ENCODE measurements around the gene COTL1.
"Not testable (repeated sequence)": the region's sequence is repeated elsewhere in the genome, so short reads cannot be mapped to it uniquely, and the experiment has no call there.

The COTL1 gene

DNA sequence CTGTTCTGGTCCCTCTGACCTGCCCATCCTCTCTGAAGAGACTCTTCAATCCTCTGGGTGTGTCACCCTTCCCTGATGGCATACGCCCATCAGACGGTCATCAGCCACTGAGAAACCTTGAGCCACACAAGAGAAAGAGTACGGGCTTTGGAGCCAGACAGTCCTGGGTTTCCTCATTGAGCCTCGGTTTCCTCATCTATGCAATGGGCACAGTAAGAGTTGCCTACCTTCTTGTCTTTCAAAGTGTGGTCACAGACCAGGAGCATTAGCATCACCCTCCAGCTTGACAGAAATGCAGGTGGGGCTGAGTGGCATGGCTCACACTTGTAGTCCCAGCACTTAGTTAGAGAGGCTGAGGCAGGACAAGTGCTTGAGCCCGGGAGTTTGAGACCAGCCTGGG lies 87.3 kb downstream of the COTL1 start:
- no peak for DNase-seq (ENCODE audit: low read depth, low spot score)

DNA sequence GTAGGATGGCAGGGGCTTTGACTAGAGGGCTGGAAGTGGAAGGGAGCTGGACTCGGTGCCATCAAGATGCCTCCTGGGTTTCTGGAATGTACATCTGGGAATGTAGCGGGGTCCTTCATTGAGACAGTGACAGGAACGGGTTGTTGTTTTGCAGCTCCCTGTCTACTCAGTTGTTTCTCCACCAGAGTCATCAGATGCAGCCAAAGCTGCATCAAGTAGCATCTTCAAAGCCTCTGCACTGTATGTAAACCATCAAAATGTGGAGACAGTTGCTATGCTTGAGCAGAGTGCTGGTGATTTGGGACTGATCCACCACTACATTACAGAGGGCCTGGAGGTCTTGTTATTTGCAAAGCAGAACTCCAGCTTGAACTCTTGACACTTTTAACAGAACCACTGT lies 88.3 kb downstream of the COTL1 start:
- DNase-seq (ENCODE audit: low read depth, low spot score), result no peak

GRCh38 chr16:84528322-84528721 lies 89.6 kb downstream of the COTL1 start:
- no peak for DNase-seq (ENCODE audit: low read depth, low spot score)

DNA sequence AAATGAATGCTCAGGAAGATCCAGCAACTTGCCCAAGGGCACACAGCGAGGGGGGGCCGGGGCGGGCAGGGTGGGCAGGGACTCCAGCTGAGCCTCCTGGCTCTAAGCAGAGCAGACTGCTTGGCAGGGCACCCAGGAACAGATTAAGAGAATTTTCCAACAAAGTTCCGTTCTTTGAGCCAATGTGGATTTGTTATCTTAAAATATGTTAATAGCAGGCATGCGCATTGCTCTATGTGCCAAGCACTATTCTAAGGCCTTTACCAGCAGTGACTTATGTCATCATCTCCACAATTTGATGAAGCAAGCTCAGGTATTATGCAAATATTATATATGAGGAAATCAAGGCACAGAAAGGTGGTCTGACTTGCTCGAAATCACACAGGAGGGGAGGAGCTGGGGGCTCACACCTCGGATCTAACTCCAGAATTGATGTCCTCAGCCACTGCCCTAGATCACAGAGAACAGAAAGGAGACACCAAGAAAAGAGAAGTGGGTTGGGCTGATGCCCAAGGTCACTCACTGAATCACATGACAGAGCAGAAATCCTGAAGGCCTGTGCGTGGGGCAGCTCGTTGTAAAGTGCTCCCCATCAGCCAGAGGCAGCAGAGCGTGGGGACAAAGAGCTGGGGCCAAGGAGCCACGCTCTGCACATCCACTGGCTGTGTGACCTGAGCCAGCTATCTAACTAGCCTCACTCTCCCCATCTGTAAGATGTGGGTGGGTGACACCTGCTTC lies 90.2 kb downstream of the COTL1 start:
- DNase-seq (ENCODE audit: low read depth, low spot score), result no peak

GRCh38 chr16:84526794-84527531 lies 90.9 kb downstream of the COTL1 start:
- peak; percentile 63 for DNase-seq (ENCODE audit: low read depth, low spot score)

GRCh38 chr16:84524941-84525581 lies 92.8 kb downstream of the COTL1 start:
- DNase-seq (ENCODE audit: low read depth, low spot score), result not testable (repeated sequence)

DNA sequence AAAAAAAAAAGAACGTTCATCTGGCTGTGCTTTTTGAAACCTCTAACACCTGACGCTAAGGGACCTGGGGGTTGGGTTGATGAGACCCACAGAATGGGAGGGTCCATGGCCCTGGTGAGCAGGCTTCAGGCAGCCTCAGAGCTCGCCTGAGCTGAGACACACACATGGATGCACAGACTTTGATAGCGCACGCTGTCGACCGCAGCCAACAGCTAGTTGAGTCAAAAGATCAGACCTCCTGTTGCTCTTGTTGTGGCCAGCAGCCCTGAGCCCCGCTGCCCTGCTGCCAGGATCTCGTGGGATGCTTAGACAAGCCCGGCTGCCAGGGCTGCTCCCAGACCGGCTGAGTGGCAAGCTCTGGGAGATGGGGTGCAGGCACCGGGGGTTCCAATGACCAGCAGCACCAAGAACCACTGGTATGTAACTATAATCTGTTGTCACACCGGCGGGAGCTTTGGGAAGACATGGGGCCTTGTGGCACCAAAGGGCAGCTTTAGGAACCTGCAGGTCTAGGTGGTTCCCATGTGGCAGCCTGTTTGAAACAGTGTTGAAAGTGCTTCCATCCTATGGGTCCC lies 93.4 kb downstream of the COTL1 start:
- DNase-seq (ENCODE audit: low read depth, low spot score), result no peak

DNA sequence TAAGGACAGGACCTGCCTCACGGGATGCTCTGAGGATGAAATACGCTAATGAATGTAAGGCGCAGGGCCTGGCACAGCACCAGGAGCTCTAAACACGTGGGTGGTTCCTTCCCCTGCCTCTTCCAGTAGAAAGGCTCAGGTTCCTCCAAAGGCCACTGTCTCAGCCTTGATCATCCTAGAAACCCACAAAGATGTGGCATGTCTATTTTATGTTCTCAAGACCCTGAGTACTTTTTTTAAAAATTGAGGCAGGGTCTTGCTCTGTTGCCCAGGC lies 96.4 kb downstream of the COTL1 start:
- DNase-seq (ENCODE audit: low read depth, low spot score), result no peak

DNA sequence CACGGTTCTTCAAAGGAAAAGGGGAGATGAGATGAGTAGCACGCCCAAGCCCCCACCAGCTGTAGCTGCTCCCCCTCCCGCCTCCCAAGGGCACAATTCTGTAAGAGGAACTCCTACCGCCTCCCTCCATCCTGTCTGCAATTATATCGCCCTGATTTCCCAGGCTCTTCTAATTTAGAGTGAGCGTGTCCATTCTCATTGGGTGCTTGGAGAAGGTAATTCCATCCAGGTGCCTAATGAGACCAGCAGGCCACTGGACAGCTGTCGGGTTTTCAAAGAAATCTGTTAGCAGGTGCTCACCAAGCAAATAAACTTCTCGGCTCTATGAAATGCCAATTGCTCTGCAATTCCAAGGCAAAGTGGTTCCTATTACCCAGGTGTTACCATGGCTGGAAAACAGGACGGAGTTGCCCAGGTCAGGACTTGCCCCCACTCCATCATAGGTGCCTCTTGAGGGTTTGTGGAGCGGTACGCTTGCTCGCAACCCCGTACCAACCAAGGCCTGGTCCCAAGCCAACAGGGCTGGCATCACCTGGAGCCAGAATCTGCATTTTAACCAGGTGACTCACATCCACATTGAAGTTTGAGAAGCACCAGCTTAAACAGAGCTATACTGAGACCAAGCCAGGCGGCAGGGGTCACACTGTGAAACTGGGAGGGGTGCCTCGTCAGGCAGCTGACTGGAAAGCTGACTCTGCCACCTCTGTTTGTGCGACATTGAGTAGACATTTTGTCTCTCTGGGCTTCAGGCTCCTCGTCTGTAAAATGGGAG lies 97.0 kb downstream of the COTL1 start:
- no peak for DNase-seq (ENCODE audit: low read depth, low spot score)

DNA sequence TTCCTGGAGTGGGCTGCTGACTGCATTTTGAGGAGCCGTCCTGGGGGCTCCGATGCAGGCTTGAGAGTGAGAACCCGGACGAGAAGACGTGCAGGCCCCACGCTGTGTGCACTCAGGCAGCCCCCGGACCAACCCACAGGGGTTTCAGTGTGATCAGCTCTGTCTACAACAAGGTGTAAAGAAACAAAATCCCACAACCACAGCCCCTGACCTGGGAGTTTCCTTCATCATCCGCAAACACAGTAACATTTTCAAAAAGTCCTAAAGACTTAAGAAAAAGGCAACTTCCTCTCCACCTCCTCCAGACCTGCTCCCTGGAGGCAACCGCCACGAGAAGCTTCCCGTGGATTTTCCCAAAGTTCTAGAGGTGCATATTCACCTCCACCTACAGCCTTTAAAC lies 98.0 kb downstream of the COTL1 start:
- DNase-seq (ENCODE audit: low read depth, low spot score), result no peak

DNA sequence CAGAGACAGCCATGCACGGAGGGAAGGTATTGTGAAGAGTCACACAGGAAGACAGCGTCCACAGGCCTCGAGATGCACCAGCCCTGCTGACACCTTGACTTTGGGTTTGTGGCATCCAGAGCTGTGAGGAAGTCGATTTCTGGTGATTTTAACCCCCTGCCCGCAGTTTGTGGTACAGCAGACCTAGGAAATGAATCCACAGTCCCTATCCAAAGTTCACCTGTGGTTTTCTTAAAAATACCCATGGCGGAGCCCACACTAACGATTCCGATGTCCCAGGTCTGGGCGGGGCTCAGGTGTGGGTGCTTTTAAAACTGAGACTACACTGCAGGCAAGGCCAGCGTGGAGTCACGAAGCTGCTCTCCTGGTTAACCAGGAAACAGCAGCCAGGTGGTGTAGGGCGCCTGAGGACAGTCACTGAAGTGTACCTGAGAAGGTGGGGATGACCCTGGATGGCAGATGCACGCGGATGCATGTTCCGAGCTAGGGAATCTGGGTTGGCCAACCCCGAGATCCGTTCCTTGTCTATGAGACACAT lies 99.0 kb downstream of the COTL1 start:
- DNase-seq (ENCODE audit: low read depth, low spot score), result no peak

DNA sequence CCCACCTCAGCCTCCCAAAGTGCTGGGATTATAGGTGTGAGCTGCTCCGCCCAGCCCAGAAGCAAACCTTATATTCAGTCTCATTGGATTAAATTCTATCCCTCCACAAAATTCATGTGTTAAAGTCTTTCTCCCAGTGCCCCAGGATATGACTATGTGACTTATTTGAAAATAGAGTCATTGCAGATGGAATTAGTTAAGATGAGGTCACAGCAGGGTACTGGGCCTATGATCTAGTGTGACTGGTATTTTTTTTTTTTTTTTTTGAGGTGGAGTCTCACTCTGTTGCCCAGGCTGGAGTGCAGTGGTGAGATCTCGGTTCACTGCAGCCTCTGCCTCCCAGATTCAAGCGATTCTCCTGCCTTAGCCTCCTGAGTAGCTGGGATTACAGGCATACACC lies 99.7 kb downstream of the COTL1 start:
- not testable (repeated sequence) for DNase-seq (ENCODE audit: low read depth, low spot score)

DNA sequence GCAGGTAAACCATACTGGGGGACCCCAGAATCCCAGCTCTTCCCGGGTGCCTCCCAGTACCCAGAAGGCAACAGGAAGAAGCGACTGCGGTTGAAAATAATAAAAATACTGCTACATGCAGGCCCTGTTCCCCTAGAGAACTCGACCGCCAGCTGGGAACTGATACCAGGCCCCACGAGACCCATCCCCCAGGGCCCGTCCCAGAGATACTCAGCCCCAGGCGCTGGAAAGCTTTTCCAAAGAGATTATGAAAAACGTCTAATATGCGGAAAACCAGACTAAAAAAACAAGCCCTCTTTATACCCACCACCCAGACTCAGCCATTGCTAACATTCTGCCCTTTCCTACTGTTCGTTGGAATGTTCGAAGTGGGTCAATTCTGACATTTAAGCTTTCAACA lies 100.5 kb downstream of the COTL1 start:
- DNase-seq (ENCODE audit: low read depth, low spot score), result no peak

All from ELF-1 (cell line).